ENCODE results near the gene SETBP1.
A peak's percentile ranks its signal among the peaks of the same experiment; 100 is the strongest.

Gene SETBP1

GRCh38 chr18:44958040-44958439, 277.4 kb downstream of the SETBP1 start (continued):
- TF ChIP-seq, protein P1, sequence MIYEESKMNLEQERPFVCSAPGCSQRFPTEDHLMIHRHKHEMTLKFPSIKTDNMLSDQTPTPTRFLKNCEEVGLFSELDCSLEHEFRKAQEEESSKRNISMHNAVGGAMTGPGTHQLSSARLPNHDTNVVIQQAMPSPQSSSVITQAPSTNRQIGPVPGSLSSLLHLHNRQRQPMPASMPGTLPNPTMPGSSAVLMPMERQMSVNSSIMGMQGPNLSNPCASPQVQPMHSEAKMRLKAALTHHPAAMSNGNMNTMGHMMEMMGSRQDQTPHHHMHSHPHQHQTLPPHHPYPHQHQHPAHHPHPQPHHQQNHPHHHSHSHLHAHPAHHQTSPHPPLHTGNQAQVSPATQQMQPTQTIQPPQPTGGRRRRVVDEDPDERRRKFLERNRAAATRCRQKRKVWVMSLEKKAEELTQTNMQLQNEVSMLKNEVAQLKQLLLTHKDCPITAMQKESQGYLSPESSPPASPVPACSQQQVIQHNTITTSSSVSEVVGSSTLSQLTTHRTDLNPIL (CRISPR knock-in tag; IDR thresholded peaks at IDR 0.05; ENCODE audit: low read depth) = no peak
- TF ChIP-seq RARB (CRISPR knock-in tag; IDR thresholded peaks at IDR 0.05) = no peak
- no peak for TF ChIP-seq OSR1 (CRISPR knock-in tag; IDR thresholded peaks at IDR 0.05)
- no peak for TF ChIP-seq PATZ1 (CRISPR knock-in tag; IDR thresholded peaks at IDR 0.05; ENCODE audit: borderline replicate concordance)

- no peak for TF ChIP-seq BACH2 (CRISPR knock-in tag; IDR thresholded peaks at IDR 0.05; ENCODE audit: borderline replicate concordance)
- TF ChIP-seq ARNTL (CRISPR knock-in tag; IDR thresholded peaks at IDR 0.05; ENCODE audit: borderline replicate concordance, low read depth) = no peak
- TF ChIP-seq, protein P2, sequence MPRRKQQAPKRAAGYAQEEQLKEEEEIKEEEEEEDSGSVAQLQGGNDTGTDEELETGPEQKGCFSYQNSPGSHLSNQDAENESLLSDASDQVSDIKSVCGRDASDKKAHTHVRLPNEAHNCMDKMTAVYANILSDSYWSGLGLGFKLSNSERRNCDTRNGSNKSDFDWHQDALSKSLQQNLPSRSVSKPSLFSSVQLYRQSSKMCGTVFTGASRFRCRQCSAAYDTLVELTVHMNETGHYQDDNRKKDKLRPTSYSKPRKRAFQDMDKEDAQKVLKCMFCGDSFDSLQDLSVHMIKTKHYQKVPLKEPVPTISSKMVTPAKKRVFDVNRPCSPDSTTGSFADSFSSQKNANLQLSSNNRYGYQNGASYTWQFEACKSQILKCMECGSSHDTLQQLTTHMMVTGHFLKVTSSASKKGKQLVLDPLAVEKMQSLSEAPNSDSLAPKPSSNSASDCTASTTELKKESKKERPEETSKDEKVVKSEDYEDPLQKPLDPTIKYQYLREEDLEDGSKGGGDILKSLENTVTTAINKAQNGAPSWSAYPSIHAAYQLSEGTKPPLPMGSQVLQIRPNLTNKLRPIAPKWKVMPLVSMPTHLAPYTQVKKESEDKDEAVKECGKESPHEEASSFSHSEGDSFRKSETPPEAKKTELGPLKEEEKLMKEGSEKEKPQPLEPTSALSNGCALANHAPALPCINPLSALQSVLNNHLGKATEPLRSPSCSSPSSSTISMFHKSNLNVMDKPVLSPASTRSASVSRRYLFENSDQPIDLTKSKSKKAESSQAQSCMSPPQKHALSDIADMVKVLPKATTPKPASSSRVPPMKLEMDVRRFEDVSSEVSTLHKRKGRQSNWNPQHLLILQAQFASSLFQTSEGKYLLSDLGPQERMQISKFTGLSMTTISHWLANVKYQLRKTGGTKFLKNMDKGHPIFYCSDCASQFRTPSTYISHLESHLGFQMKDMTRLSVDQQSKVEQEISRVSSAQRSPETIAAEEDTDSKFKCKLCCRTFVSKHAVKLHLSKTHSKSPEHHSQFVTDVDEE (CRISPR knock-in tag; IDR thresholded peaks at IDR 0.05) = no peak
- no peak for TF ChIP-seq PPARA (CRISPR knock-in tag; IDR thresholded peaks at IDR 0.05; ENCODE audit: borderline replicate concordance)
- TF ChIP-seq OSR1 (CRISPR knock-in tag; IDR thresholded peaks at IDR 0.05) = no peak
- TF ChIP-seq ZFP3 (CRISPR knock-in tag; IDR thresholded peaks at IDR 0.05) = no peak
- no peak for TF ChIP-seq RARB (CRISPR knock-in tag; IDR thresholded peaks at IDR 0.05)
- TF ChIP-seq ZNF565 (CRISPR knock-in tag; conservative IDR thresholded peaks at IDR 0.05; ENCODE audit: low read depth) = no peak
- TF ChIP-seq ZC3H10 (CRISPR knock-in tag; IDR thresholded peaks at IDR 0.05) = no peak
- no peak for TF ChIP-seq ISL1 (CRISPR knock-in tag; IDR thresholded peaks at IDR 0.05)
- no peak for TF ChIP-seq PATZ1 (CRISPR knock-in tag; IDR thresholded peaks at IDR 0.05; ENCODE audit: borderline replicate concordance)
- TF ChIP-seq, protein P3, sequence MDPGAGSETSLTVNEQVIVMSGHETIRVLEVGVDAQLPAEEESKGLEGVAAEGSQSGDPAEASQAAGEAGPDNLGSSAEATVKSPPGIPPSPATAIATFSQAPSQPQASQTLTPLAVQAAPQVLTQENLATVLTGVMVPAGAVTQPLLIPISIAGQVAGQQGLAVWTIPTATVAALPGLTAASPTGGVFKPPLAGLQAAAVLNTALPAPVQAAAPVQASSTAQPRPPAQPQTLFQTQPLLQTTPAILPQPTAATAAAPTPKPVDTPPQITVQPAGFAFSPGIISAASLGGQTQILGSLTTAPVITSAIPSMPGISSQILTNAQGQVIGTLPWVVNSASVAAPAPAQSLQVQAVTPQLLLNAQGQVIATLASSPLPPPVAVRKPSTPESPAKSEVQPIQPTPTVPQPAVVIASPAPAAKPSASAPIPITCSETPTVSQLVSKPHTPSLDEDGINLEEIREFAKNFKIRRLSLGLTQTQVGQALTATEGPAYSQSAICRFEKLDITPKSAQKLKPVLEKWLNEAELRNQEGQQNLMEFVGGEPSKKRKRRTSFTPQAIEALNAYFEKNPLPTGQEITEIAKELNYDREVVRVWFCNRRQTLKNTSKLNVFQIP (CRISPR knock-in tag; IDR thresholded peaks at IDR 0.05; ENCODE audit: borderline replicate concordance, low read depth) = no peak
- TF ChIP-seq GLIS3 (CRISPR knock-in tag; IDR thresholded peaks at IDR 0.05) = no peak
- no peak for TF ChIP-seq TOX (CRISPR knock-in tag; IDR thresholded peaks at IDR 0.05; ENCODE audit: borderline replicate concordance)
- no peak for TF ChIP-seq ZNF70 (CRISPR knock-in tag; IDR thresholded peaks at IDR 0.05)
- no peak for TF ChIP-seq ESRRG (CRISPR knock-in tag; IDR thresholded peaks at IDR 0.05)
- no peak for TF ChIP-seq CSRNP3 (CRISPR knock-in tag; IDR thresholded peaks at IDR 0.05)
- TF ChIP-seq ZFP30 (CRISPR knock-in tag; IDR thresholded peaks at IDR 0.05) = no peak
- TF ChIP-seq SNAI2 (CRISPR knock-in tag; IDR thresholded peaks at IDR 0.05) = no peak
- no peak for TF ChIP-seq TCF4 (CRISPR knock-in tag; IDR thresholded peaks at IDR 0.05; ENCODE audit: borderline replicate concordance)
- peak; percentile 43; the same call in 1 of the 3 replicates for ATAC-seq
Observed at GRCh38 chr18:44958455-44958854, 277.8 kb downstream of the SETBP1 start.

Data from SK-N-SH treated with all-trans-retinoic acid at 6 μM for 48 hours (cell line).